ENCODE data around the gene PTPRN.

The PTPRN gene

GRCh38 chr2:219308142-219309101, 779 bp downstream of the PTPRN start:
- in situ Hi-C loops (cut with MboI; ENCODE audit: low sequenced_read_pairs), result loop anchor here (25.0 kb wide), 1 partner anchor 271 kb away; the partner anchor contains the start of gene CFAP65

- in situ Hi-C loops (cut with MboI; ENCODE audit: low sequenced_read_pairs), result loop anchor here (25.0 kb wide), 1 partner anchor 269 kb away; the partner anchor contains the start of gene CFAP65
Observed at GRCh38 chr2:219306047-219306446, 3.2 kb downstream of the PTPRN start.

- in situ Hi-C loops (cut with MboI; ENCODE audit: low sequenced_read_pairs), result loop anchor here (25.0 kb wide), 1 partner anchor 267 kb away; the partner anchor contains the start of gene CFAP65
Observed at GRCh38 chr2:219304223-219304622, 5.0 kb downstream of the PTPRN start.

- in situ Hi-C loops (cut with MboI; ENCODE audit: low sequenced_read_pairs), result loop anchor here (25.0 kb wide), 1 partner anchor 265 kb away; the partner anchor contains the start of gene CFAP65
Observed at GRCh38 chr2:219302412-219302968, 6.7 kb downstream of the PTPRN start.

- in situ Hi-C loops (cut with MboI; ENCODE audit: low sequenced_read_pairs), result loop anchor here (25.0 kb wide), 1 partner anchor 263 kb away; the partner anchor contains the start of gene CFAP65
Observed at GRCh38 chr2:219300022-219300421, 9.2 kb downstream of the PTPRN start.

GRCh38 chr2:219299372-219299760, 9.8 kb downstream of the PTPRN start:
- in situ Hi-C loops (cut with MboI; ENCODE audit: low sequenced_read_pairs), result no loop called here

- in situ Hi-C loops (cut with MboI; ENCODE audit: low sequenced_read_pairs), result no loop called here
Observed at GRCh38 chr2:219298759-219299371, 10.3 kb downstream of the PTPRN start.

GRCh38 chr2:219297766-219298456, 11.3 kb downstream of the PTPRN start:
- in situ Hi-C loops (cut with MboI; ENCODE audit: low sequenced_read_pairs), result no loop called here

GRCh38 chr2:219296631-219297391, 12.4 kb downstream of the PTPRN start:
- in situ Hi-C loops (cut with MboI; ENCODE audit: low sequenced_read_pairs), result no loop called here

GRCh38 chr2:219296142-219296541, 13.1 kb downstream of the PTPRN start:
- in situ Hi-C loops (cut with MboI; ENCODE audit: low sequenced_read_pairs), result no loop called here

- in situ Hi-C loops (cut with MboI; ENCODE audit: low sequenced_read_pairs), result no loop called here
Observed at GRCh38 chr2:219294356-219295351, 14.5 kb downstream of the PTPRN start.

GRCh38 chr2:219293736-219294231, 15.4 kb downstream of the PTPRN start:
- in situ Hi-C loops (cut with MboI; ENCODE audit: low sequenced_read_pairs), result no loop called here

GRCh38 chr2:219292616-219293015, 16.6 kb downstream of the PTPRN start:
- in situ Hi-C loops (cut with MboI; ENCODE audit: low sequenced_read_pairs), result no loop called here

GRCh38 chr2:219291910-219292490, 17.2 kb downstream of the PTPRN start:
- in situ Hi-C loops (cut with MboI; ENCODE audit: low sequenced_read_pairs), result no loop called here

GRCh38 chr2:219291394-219291793, 17.8 kb downstream of the PTPRN start:
- in situ Hi-C loops (cut with MboI; ENCODE audit: low sequenced_read_pairs), result no loop called here

GRCh38 chr2:219290381-219291171, 18.6 kb downstream of the PTPRN start:
- in situ Hi-C loops (cut with MboI; ENCODE audit: low sequenced_read_pairs), result no loop called here

GRCh38 chr2:219289537-219290361, 19.5 kb downstream of the PTPRN start:
- in situ Hi-C loops (cut with MboI; ENCODE audit: low sequenced_read_pairs), result no loop called here

Measured in HL-60/S4 treated with phorbol 12-myristate 13-acetate at 8.2 ng/mL for 4 days and 3 days (cell line).